Pancreas (tissue), 10 donors: ENCODE measurements around the gene RAP1GAP2. TPM values are rescaled to one million over a fixed set of nuclear protein-coding genes. Genes with fewer than 3 reads are reported as not detected.
A peak's percentile ranks its signal among the peaks of the same experiment; 100 is the strongest.

Experiments
- ATAC-seq, 4 donors: fragments of 200-7000 bp; cut with Tn5 transposase; one replicate each; pipeline versions ENCODE4 v1.8.0 to v1.9.1; 2020; ENCODE audit warnings: mild to moderate bottlenecking in 4 of 4, moderate library complexity in 4 of 4
- DNase-seq, 6 donors: peaks; one replicate each; pipeline ENCODE4 v3.0.0-alpha.2; 2020
- FAIRE-seq: peaks from 2 replicates; lab custom pipeline; 2012; peaks lifted over from hg19 to GRCh38; lab: Jason Lieb, UNC
- H3K27ac ChIP-seq, 4 donors: fragments of 200-600 bp; sonication (generic); 1 replicate in 3 of 4; 2 replicates in 1 of 4; pipeline versions ENCODE4 v1.5.0 to v1.8.0; 2020
- H3K27me3 ChIP-seq, 4 donors: fragments of 200-600 bp; one replicate each; pipeline ENCODE4 v1.8.0; 2021
- H3K36me3 ChIP-seq, 3 donors: fragments of 200-600 bp; sonication (generic) in 1 of 3; one replicate each; pipeline versions ENCODE4 v1.5.0 to v1.8.0; 2020 to 2021
- H3K4me1 ChIP-seq, 3 donors: fragments of 200-600 bp; one replicate each; pipeline ENCODE4 v1.8.0; 2021
- H3K4me3 ChIP-seq, 4 donors: fragments of 200-600 bp; sonication (generic) in 2 of 4; one replicate each; pipeline versions ENCODE4 v1.5.0 to v1.8.0; 2020 to 2021
- H3K9me3 ChIP-seq, 4 donors: fragments of 200-600 bp; one replicate each; pipeline ENCODE4 v1.8.0; 2021
- WGBS, 2 donors: extraction: QIAGEN DNeasy Blood & Tissue Kit; methylation state at CpG; one replicate each; pipeline ENCODE4 v1.1.7; 2013; 5-methylcytosine and 5-hydroxymethylcytosine counted together
- intact Hi-C, 3 donors: fragments of 100-400 bp; cut with DNase I; formaldehyde crosslinking; loops; one replicate each; pipeline versions ENCODE4 v1.11.1 to v1.14.2; 2022
- polyA plus RNA-seq, 2 donors: library from polyadenylated mRNA; stranded (reverse); fragments of 200-250 nt; gene quantifications; one replicate each; pipeline ENCODE4 v1.2.3, GENCODE V29; 2013
- total RNA-seq, 6 donors: library from RNA; stranded (reverse); fragmentation: NEBNext Ultra II Directional in 4 of 6; extraction: Animal tissue kit (Norgen Biotek cat#: 25700) in 4 of 6; gene quantifications; one replicate each; pipeline versions ENCODE4 v1.2.1 to v1.2.4, GENCODE V29; 2021 to 2023
- TF ChIP-seq, protein P1 (sequence below), 4 donors: fragments of 200-600 bp; sonication (generic) in 3 of 4; IDR thresholded peaks; one replicate each; pipeline versions ENCODE4 v1.5.0 to v1.8.0; 2021; ENCODE audit warnings: antibody characterized with exemption in 4 of 4
- donor health status: healthy with polysubstance abuse.
- donor health status: DM: no; HTN: no; CAD: no; lungs with moderate emphysema.
- donor health status: DM: no; HTN: no; CAD: no.
- donor health status: control.
- donor health status: control.
- donor health status: Bipolar disorder and iron deficiency.
- donor health status: DM: yes; HTN: yes; CAD: no.
- donor health status: DM: no; HTN: no; CAD: no.
- donor health status: DM: no; HTN: no; CAD: no.
- donor health status: DM: yes; HTN: yes; CAD: no.

Gene RAP1GAP2
- total and polyA plus RNA-seq, 8 donors: 29.7 to 51.2 (median 43.0) TPM

DNA sequence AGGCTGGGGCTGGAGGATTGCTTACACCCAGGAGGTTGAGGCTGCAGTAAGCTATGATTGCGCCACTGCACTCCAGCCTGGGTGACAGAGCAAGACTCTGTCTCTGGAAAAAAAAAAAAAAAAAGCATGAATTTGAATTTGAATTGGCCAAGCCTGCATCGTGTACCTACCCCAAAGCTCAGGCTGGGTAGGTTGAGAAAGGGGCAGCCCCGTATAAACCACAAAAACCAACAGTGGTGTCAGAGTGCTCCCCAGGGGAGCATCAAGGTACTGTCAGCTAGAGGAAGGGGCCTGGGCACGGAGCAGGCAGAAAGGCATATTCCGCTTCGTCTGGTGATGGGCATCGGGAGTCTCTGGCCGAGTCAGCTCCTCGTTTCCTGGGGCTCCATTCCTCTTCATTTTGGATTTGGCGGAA is 40.9 kb downstream of the RAP1GAP2 start:
- no peak for ATAC-seq
- Histone ChIP-seq H3K36me3 (no peaks in the 10 kb centered on the region), H3K27ac (no peak overlapping the region), H3K4me3 (no peak overlapping the region), H3K4me1 (no peaks in the 10 kb centered on the region), H3K9me3 (no peaks in the 10 kb centered on the region), H3K27me3 (no peaks in the 10 kb centered on the region)
- WGBS, 2 donors: 78 to 84% methylated on average over 10 of the region's 10 CpGs
- no peak for DNase-seq
- FAIRE-seq: no peak
- intact Hi-C loops: no loop called here
- TF ChIP-seq, protein P1, sequence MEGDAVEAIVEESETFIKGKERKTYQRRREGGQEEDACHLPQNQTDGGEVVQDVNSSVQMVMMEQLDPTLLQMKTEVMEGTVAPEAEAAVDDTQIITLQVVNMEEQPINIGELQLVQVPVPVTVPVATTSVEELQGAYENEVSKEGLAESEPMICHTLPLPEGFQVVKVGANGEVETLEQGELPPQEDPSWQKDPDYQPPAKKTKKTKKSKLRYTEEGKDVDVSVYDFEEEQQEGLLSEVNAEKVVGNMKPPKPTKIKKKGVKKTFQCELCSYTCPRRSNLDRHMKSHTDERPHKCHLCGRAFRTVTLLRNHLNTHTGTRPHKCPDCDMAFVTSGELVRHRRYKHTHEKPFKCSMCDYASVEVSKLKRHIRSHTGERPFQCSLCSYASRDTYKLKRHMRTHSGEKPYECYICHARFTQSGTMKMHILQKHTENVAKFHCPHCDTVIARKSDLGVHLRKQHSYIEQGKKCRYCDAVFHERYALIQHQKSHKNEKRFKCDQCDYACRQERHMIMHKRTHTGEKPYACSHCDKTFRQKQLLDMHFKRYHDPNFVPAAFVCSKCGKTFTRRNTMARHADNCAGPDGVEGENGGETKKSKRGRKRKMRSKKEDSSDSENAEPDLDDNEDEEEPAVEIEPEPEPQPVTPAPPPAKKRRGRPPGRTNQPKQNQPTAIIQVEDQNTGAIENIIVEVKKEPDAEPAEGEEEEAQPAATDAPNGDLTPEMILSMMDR (IDR thresholded peaks at IDR 0.05): no peak

GRCh38 chr17:2841606-2842005 is 45.4 kb downstream of the RAP1GAP2 start:
- ATAC-seq: no peak
- no peak for DNase-seq
- Histone ChIP-seq H3K36me3 (no peaks in the 10 kb centered on the region), H3K27me3 (no peaks in the 10 kb centered on the region), H3K27ac (no peak overlapping the region), H3K9me3 (no peaks in the 10 kb centered on the region), H3K4me1 (no peaks in the 10 kb centered on the region), H3K4me3 (no peak overlapping the region)
- intact Hi-C loops: loop anchor here in 2 of 3 donors (5.0 to 10.0 kb wide), 2 partner anchors 173 to 176 kb away; no protein-coding TSS in a partner anchor
- FAIRE-seq: no peak
- TF ChIP-seq, protein P1 (IDR thresholded peaks at IDR 0.05): no peak
- 75 to 76% methylated on average over 4 to 5 of the region's 5 CpGs for WGBS, 2 donors

DNA sequence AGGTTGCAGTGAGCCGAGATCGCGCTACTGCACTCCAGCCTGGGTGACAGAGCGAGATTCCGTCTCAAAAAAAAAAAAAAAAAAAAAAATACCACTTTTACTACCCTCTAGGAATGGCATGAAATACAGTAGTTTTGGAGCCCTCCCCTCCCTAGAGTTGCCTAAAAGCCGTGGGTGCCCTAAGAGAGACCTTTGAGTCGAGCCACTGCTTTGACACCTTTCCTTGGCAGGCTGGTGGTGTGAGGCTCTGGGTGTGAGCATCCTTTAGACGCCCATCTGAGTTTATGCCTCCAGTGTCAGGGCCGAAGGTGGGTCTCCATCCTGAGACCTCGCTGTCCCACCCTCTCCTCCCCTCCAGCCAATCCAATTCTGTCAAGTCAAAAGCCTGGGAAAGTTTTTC is 46.2 kb downstream of the RAP1GAP2 start:
- DNase-seq (no peak), FAIRE-seq (no peak), ATAC-seq (no peak)
- no peaks in the 10 kb centered on the region for H3K27me3 ChIP-seq
- no peak overlapping the region for H3K27ac ChIP-seq
- 77 to 78% methylated on average over 5 to 10 of the region's 10 CpGs for WGBS, 2 donors
- H3K4me3 ChIP-seq: no peak overlapping the region
- H3K9me3 ChIP-seq: no peaks in the 10 kb centered on the region
- intact Hi-C loops: loop anchor here in 2 of 3 donors (5.0 to 10.0 kb wide), 2 partner anchors 172 to 175 kb away; no protein-coding TSS in a partner anchor
- H3K4me1 ChIP-seq: no peaks in the 10 kb centered on the region
- H3K36me3 ChIP-seq: no peaks in the 10 kb centered on the region
- TF ChIP-seq, protein P1 (IDR thresholded peaks at IDR 0.05): no peak

DNA sequence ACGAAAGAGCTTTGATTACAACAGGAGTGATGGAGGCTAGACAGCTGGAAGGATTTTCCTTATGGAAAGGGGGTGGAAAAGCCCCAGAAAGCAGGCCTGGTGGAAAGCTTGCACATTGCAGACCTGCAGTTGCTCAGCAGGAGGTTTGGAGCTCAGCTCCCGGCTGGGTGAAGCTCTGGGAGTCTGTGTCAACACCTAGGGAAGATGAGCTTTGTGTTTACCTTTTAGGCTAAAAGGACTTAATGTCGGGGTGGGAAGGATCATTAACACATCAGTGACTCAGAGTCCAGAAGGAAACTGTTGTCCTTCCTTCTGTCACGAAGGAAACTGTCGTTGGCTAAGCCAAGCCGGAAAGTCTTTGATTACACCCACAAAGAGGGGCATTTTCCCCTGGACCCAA is 48.2 kb downstream of the RAP1GAP2 start:
- intact Hi-C loops: loop anchor here in 2 of 3 donors (5.0 to 10.0 kb wide), 2 partner anchors 170 to 173 kb away; no protein-coding TSS in a partner anchor
- no peaks in the 10 kb centered on the region for H3K36me3 ChIP-seq
- FAIRE-seq: no peak
- no peak overlapping the region for H3K27ac ChIP-seq
- no peak for DNase-seq
- H3K4me1 ChIP-seq: no peaks in the 10 kb centered on the region
- ATAC-seq: peak in 2 of 4 donors; percentile 58 to 60
- WGBS, 2 donors: 39 to 56% methylated on average over 6 of the region's 6 CpGs
- H3K4me3 ChIP-seq: no peak overlapping the region
- no peaks in the 10 kb centered on the region for H3K9me3 ChIP-seq
- H3K27me3 ChIP-seq: no peaks in the 10 kb centered on the region
- TF ChIP-seq, protein P1 (IDR thresholded peaks at IDR 0.05): no peak
